H1 (cell line): ENCODE data around the gene SCYL1. TPM values are rescaled to one million over a fixed set of nuclear protein-coding genes. Genes with fewer than 3 reads are reported as not detected.
A peak's percentile ranks its signal among the peaks of the same experiment; 100 is the strongest.

Experiments used
- ATF2 ChIP-seq: IDR thresholded peaks from 2 replicates; pipeline ENCODE4 v1.6.1; 2012; ENCODE audit warnings: low read length, inconsistent platforms
- BACH1 ChIP-seq: IDR thresholded peaks from 2 replicates; pipeline ENCODE4 v1.6.1; 2012; ENCODE audit warnings: low read length, improper control_type of control experiment
- BRCA1 ChIP-seq: IDR thresholded peaks from 2 replicates; pipeline ENCODE4 v1.6.1; 2012; ENCODE audit warnings: low read depth, low read length, improper control_type of control experiment
- CBX8 ChIP-seq: fragments of 300-800, 300-1000 bp; sonication (generic); IDR thresholded peaks from 2 replicates; pipeline ENCODE4 v1.7.1; 2016; ENCODE audit warnings: low read depth, low read length, borderline replicate concordance
- EP300 ChIP-seq, 2 experiments: IDR thresholded peaks; 1 replicate in 1 of 2; 2 replicates in 1 of 2; pipeline ENCODE4 v1.6.1; 2011 to 2012; ENCODE audit warnings: low read depth in 2 of 2, low read length in 2 of 2, mild to moderate bottlenecking in 2 of 2, borderline replicate concordance in 1 of 2, inconsistent platforms in 1 of 2, moderate library complexity in 1 of 2
- GABPA ChIP-seq: IDR thresholded peaks from 2 replicates; pipeline ENCODE4 v1.6.1; 2011; ENCODE audit warnings: mild to moderate bottlenecking, low read length, moderate library complexity, borderline replicate concordance; ENCODE audit not compliant: insufficient read depth
- JUN ChIP-seq: IDR thresholded peaks from 2 replicates; pipeline ENCODE4 v1.6.1; 2011; ENCODE audit warnings: low read depth, mild to moderate bottlenecking, improper control_type of control experiment, low read length
- KDM5A ChIP-seq: fragments of 200-600 bp; IDR thresholded peaks from 2 replicates; pipeline ENCODE4 v1.7.1; 2012; ENCODE audit warnings: mild to moderate bottlenecking, low read length, inconsistent platforms, mixed read lengths
- NANOG ChIP-seq: IDR thresholded peaks from 2 replicates; pipeline ENCODE4 v1.6.1; 2011; ENCODE audit warnings: low read length, low read depth, mild to moderate bottlenecking, inconsistent platforms; ENCODE audit not compliant: insufficient read depth, poor library complexity, severe bottlenecking
- PHF8 ChIP-seq: fragments of 200-600 bp; sonication (generic); conservative IDR thresholded peaks from 2 replicates; pipeline ENCODE4 v1.7.1; 2012; ENCODE audit warnings: low read depth, mild to moderate bottlenecking, inconsistent platforms, low read length, moderate library complexity
- SP1 ChIP-seq: IDR thresholded peaks from 2 replicates; pipeline ENCODE4 v1.6.1; 2011; ENCODE audit warnings: low read depth, low read length
- SRF ChIP-seq: IDR thresholded peaks from 2 replicates; pipeline ENCODE4 v1.6.1; 2011; ENCODE audit warnings: mild to moderate bottlenecking, low read depth, low read length, moderate library complexity
- TCF12 ChIP-seq: IDR thresholded peaks from 2 replicates; pipeline ENCODE4 v1.6.1; 2011; ENCODE audit warnings: low read depth, mild to moderate bottlenecking, low read length
- TEAD4 ChIP-seq: IDR thresholded peaks from 2 replicates; pipeline ENCODE4 v1.6.1; 2012; ENCODE audit warnings: low read depth, low read length, inconsistent platforms, mixed read lengths
- USF2 ChIP-seq: IDR thresholded peaks from 2 replicates; pipeline ENCODE4 v1.6.1; 2011; ENCODE audit warnings: low read length, improper control_type of control experiment
- YY1 ChIP-seq: IDR thresholded peaks from 2 replicates; pipeline ENCODE4 v1.6.1; 2011; ENCODE audit warnings: low read depth, mild to moderate bottlenecking, low read length
- ZNF274 ChIP-seq: IDR thresholded peaks from 2 replicates; pipeline ENCODE4 v1.7.0; 2012; ENCODE audit warnings: low read length, borderline replicate concordance; ENCODE audit errors: extremely low read depth
- polyA plus RNA-seq, 7 experiments: library from polyadenylated mRNA; depleted of rRNA in 3 of 7; stranded (reverse) in 5 of 7; unstranded in 2 of 7; fragments of >200 nt in 5 of 7; fragments of 200-250 nt in 2 of 7; gene quantifications; 1 replicate in 5 of 7; 2 replicates in 1 of 7; 4 replicates in 1 of 7; pipeline versions ENCODE4 v1.2.1 to v1.2.3, GENCODE V29; 2011 to 2013; ENCODE audit warnings: missing spikeins in 2 of 7, mixed read lengths in 2 of 7
- total RNA-seq: library from RNA; stranded (reverse); fragmentation: NEBNext Ultra II Directional; extraction: Animal tissue kit (Norgen Biotek cat#: 25700); gene quantifications from 2 replicates; pipeline ENCODE4 v1.2.1, GENCODE V29; 2021

Gene SCYL1
- total and polyA plus RNA-seq, 2 of the 8 experiments (the other 6 are each of a cell fraction or from before 2014, with no cell fraction given): 59.8 to 77.7 TPM

GRCh38 chr11:65572356-65573051 is 47.6 kb downstream of the SCYL1 start, which contains the start of gene FAM89B (continued):
- TF ChIP-seq USF2 (no peak), SP1 (peak; percentile 45; the same call in 1 of the 2 replicates), EP300 (IDR thresholded peaks at IDR 0.05; ENCODE audit: borderline replicate concordance in 1 of 2, low read depth in 2 of 2, low read length in 2 of 2) (no peak), BACH1 (no peak), GABPA (no peak), TCF12 (no peak), TEAD4 (no peak), YY1 (no peak), ZNF274 (no peak), NANOG (no peak), JUN (no peak), CBX8 (no peak), PHF8 (0 out of 2 replicates have a peak, but pooled peaks have one; percentile 32), SRF (no peak), BRCA1 (no peak), KDM5A (0 out of 2 replicates have a peak, but pooled peaks have one; percentile 5), ATF2 (no peak)
- TF ChIP-seq, all 59 proteins: peak for 6
